CD14-positive monocyte (primary cell): ENCODE results near the gene TUBB1. TPM values are rescaled to one million over a fixed set of nuclear protein-coding genes. Genes with fewer than 3 reads are reported as not detected.

ENCODE experiments used
- DNase-seq, 3 donors: peaks; one replicate each; pipeline ENCODE4 v3.0.0-alpha.2; 2011 to 2022
- H2AFZ ChIP-seq: 2 replicates; pipeline ENCODE4 v1.6.0; 2012; ENCODE audit warnings: mild to moderate bottlenecking, low read depth, low read length, inconsistent platforms; ENCODE audit not compliant: insufficient read depth, poor library complexity, severe bottlenecking
- H3K27ac ChIP-seq, 2 donors: 1 replicate in 1 of 2; 2 replicates in 1 of 2; pipeline ENCODE4 v1.5.1; 2012 to 2013; ENCODE audit warnings: low read length in 2 of 2, control low read depth in 1 of 2, inconsistent platforms in 1 of 2, low read depth in 1 of 2, mild to moderate bottlenecking in 1 of 2
- H3K27me3 ChIP-seq, 2 donors: one replicate each; pipeline versions ENCODE4 v1.6.0 to v1.6.1; 2011 to 2013; ENCODE audit warnings: low read length in 2 of 2; ENCODE audit not compliant: control insufficient read depth in 2 of 2, insufficient read depth in 2 of 2
- H3K36me3 ChIP-seq, 2 donors: replicated peaks in 1 of 2; 1 replicate in 1 of 2; 2 replicates in 1 of 2; pipeline versions ENCODE4 v1.5.1 to v1.6.1; 2012 to 2013; ENCODE audit warnings: low read length in 2 of 2, control low read depth in 1 of 2, inconsistent platforms in 1 of 2, mild to moderate bottlenecking in 1 of 2; ENCODE audit not compliant: insufficient read depth in 2 of 2, control insufficient read depth in 1 of 2
- H3K4me1 ChIP-seq, 2 donors: 1 replicate in 1 of 2; 2 replicates in 1 of 2; pipeline versions ENCODE4 v1.5.1 to v1.6.1; 2012 to 2013; ENCODE audit warnings: low read length in 2 of 2, control low read depth in 1 of 2, inconsistent platforms in 1 of 2, mild to moderate bottlenecking in 1 of 2, moderate library complexity in 1 of 2; ENCODE audit not compliant: insufficient read depth in 2 of 2, control insufficient read depth in 1 of 2
- H3K4me2 ChIP-seq: replicated peaks from 2 replicates; pipeline ENCODE3; 2012; ENCODE audit warnings: low read length, moderate library complexity, mild to moderate bottlenecking; ENCODE audit not compliant: poor library complexity, severe bottlenecking; ENCODE audit errors: extremely low read depth
- H3K4me3 ChIP-seq, 3 experiments: fragments of 200-600 bp in 1 of 3; sonication (generic) in 1 of 3; replicated peaks in 1 of 3; 1 replicate in 2 of 3; 2 replicates in 1 of 3; pipeline ENCODE4 v1.5.1; 2011 to 2013; ENCODE audit warnings: low read length in 3 of 3, mild to moderate bottlenecking in 3 of 3, control low read depth in 2 of 3, low read depth in 2 of 3, inconsistent platforms in 1 of 3, moderate library complexity in 1 of 3
- H3K79me2 ChIP-seq: 2 replicates; pipeline ENCODE4 v1.6.0; 2012; ENCODE audit warnings: mild to moderate bottlenecking, control low read depth, inconsistent platforms, low read length, moderate library complexity; ENCODE audit not compliant: insufficient read depth
- H3K9ac ChIP-seq: 2 replicates; pipeline ENCODE4 v1.6.0; 2017; ENCODE audit warnings: low read length, mild to moderate bottlenecking; ENCODE audit not compliant: insufficient read depth, poor library complexity, severe bottlenecking
- H3K9me3 ChIP-seq, 2 donors: replicated peaks in 1 of 2; 1 replicate in 1 of 2; 2 replicates in 1 of 2; pipeline versions ENCODE4 v1.5.1 to v1.6.1; 2012 to 2013; ENCODE audit warnings: low read length in 2 of 2, control low read depth in 1 of 2; ENCODE audit not compliant: control insufficient read depth in 1 of 2, insufficient read depth in 1 of 2
- H4K20me1 ChIP-seq: 2 replicates; pipeline ENCODE4 v1.6.0; 2012; ENCODE audit warnings: mild to moderate bottlenecking, low read length, control low read depth, moderate library complexity; ENCODE audit not compliant: insufficient read depth
- H3K27ac Mint-ChIP-seq, 7 donors: one replicate each; pipeline ENCODE4 v1.8.0; 2020; ENCODE audit warnings: mild to moderate bottlenecking in 7 of 7, mixed read lengths in 7 of 7, moderate library complexity in 6 of 7, inconsistent platforms in 2 of 7
- H3K27me3 Mint-ChIP-seq, 3 donors: one replicate each; pipeline ENCODE4 v1.8.0; 2021 to 2022; ENCODE audit warnings: low read depth in 3 of 3, mild to moderate bottlenecking in 3 of 3, mixed read lengths in 3 of 3, moderate library complexity in 3 of 3, inconsistent platforms in 1 of 3
- H3K36me3 Mint-ChIP-seq, 2 donors: one replicate each; pipeline ENCODE4 v1.8.0; 2020; ENCODE audit warnings: mixed read lengths in 2 of 2, inconsistent platforms in 1 of 2, mild to moderate bottlenecking in 1 of 2
- H3K4me1 Mint-ChIP-seq: one replicate; pipeline ENCODE4 v1.8.0; 2020; ENCODE audit warnings: mild to moderate bottlenecking, mixed read lengths
- H3K4me3 Mint-ChIP-seq, 2 donors: one replicate each; pipeline ENCODE4 v1.8.0; 2020; ENCODE audit warnings: mild to moderate bottlenecking in 2 of 2, mixed read lengths in 2 of 2, moderate library complexity in 1 of 2
- H3K9me3 Mint-ChIP-seq, 7 donors: one replicate each; pipeline ENCODE4 v1.8.0; 2020 to 2022; ENCODE audit warnings: mixed read lengths in 7 of 7, mild to moderate bottlenecking in 6 of 7, moderate library complexity in 6 of 7, inconsistent platforms in 2 of 7
- whole genome bisulfite sequencing: methylation state at CpG from one replicate; pipeline ENCODE4 v1.1.5; 2013; ENCODE audit warnings: missing lambda C conversion rate; ENCODE audit not compliant: insufficient coverage; 5-methylcytosine and 5-hydroxymethylcytosine counted together
- intact Hi-C, 2 donors: fragments of 100-400 bp; cut with micrococcal nuclease; formaldehyde crosslinking; loops; one replicate each; pipeline versions ENCODE4 v1.15.0 to v1.15.1; 2023
- polyA plus RNA-seq, 3 donors: library from polyadenylated mRNA; depleted of rRNA in 1 of 3; unstranded in 2 of 3; stranded (reverse) in 1 of 3; fragments of 300-500 nt in 2 of 3; fragments of >200 nt in 1 of 3; fragmentation: Illumina TruSeq in 2 of 3; gene quantifications; 1 replicate in 2 of 3; 2 replicates in 1 of 3; pipeline ENCODE4 v1.2.3, GENCODE V29; 2012 to 2021
- TF ChIP-seq, protein P1 (sequence below): fragments of 200-600 bp; IDR thresholded peaks from one replicate; pipeline ENCODE4 v1.8.0; 2022; ENCODE audit warnings: antibody characterized with exemption, mild to moderate bottlenecking

TUBB1 gene
- polyA plus RNA-seq, 3 donors, result 0.09 to 3.1 (median 2.4) TPM

DNA sequence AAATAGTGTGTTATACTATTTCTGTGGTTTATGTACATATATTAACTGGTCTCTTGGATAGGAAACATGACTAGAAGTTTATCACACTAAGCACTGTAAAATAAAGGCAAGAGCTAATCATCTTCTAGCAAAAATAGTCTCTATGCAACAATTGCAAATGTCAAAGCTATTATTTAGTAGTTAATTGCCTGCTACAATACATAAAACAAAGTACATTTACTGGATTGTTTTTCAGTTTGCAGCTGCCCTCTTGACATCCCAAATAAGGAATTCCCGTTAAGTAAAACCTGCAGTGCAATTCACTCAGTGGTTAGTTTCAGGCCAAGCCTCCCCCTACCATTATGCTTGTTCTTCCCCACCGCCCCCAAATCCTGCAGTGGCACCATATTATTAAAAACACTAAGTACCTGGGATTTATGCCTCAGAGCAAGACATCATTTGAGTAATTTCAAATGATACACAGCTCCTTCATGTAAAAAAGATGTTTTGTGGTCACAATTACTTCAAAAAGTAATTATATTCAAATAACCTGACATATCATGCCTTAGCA lies 14.5 kb downstream of the TUBB1 start:
- Mint-ChIP-seq H3K4me3 (no peak overlapping the region), H3K27ac (no peak overlapping the region), H3K27me3 (peaks cover 0 to 2% (median 0%) of the 10 kb centered on the region in 3 donors), H3K4me1 (peaks cover 33% of the 10 kb centered on the region), H3K36me3 (peaks cover 63% of the 10 kb centered on the region in 2 donors), H3K9me3 (no peaks in the 10 kb centered on the region)
- no peak overlapping the region for H3K9ac ChIP-seq
- no peak overlapping the region for H3K4me2 ChIP-seq
- H3K9me3 ChIP-seq, result no peaks in the 10 kb centered on the region
- H3K4me3 ChIP-seq, result no peak overlapping the region
- H2AFZ ChIP-seq, result no peak overlapping the region
- H3K27me3 ChIP-seq, result no peaks in the 10 kb centered on the region
- WGBS, result 100% methylated on average over 2 of the region's 2 CpGs
- H3K79me2 ChIP-seq, result peaks cover 53% of the 10 kb centered on the region
- H3K27ac ChIP-seq, result no peak overlapping the region
- peaks cover 52 to 67% of the 10 kb centered on the region in 2 donors for H3K36me3 ChIP-seq
- peaks cover 22 to 38% of the 10 kb centered on the region in 2 donors for H3K4me1 ChIP-seq
- intact Hi-C loops, result loop anchor here (2.0 to 10.0 kb wide), 5 partner anchors 25 to 141 kb away; partner anchors contain the start of gene NELFCD (in 1 of the 2)
- DNase-seq, result no peak
- TF ChIP-seq, protein P1, sequence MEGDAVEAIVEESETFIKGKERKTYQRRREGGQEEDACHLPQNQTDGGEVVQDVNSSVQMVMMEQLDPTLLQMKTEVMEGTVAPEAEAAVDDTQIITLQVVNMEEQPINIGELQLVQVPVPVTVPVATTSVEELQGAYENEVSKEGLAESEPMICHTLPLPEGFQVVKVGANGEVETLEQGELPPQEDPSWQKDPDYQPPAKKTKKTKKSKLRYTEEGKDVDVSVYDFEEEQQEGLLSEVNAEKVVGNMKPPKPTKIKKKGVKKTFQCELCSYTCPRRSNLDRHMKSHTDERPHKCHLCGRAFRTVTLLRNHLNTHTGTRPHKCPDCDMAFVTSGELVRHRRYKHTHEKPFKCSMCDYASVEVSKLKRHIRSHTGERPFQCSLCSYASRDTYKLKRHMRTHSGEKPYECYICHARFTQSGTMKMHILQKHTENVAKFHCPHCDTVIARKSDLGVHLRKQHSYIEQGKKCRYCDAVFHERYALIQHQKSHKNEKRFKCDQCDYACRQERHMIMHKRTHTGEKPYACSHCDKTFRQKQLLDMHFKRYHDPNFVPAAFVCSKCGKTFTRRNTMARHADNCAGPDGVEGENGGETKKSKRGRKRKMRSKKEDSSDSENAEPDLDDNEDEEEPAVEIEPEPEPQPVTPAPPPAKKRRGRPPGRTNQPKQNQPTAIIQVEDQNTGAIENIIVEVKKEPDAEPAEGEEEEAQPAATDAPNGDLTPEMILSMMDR, result no peak
- peaks cover 42% of the 10 kb centered on the region for H4K20me1 ChIP-seq

DNA sequence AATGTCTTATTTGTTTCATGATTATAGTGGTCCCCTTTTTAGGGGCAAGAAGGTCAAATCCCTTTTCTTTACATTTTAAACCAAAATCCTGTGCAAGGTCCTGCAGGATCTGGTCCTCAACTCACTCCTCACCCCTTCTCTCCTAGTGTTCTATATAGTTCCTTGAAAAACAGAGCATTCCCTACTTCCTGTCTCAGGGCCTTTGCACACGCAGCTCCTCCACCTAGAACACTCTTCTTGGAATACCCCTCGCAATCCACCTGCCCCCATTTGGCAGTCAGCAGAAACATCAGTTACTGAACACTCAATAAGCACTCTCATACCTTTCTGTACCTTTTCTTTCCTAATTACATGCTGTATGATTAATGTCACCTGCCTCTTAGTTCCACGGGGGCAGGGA lies 16.2 kb downstream of the TUBB1 start:
- intact Hi-C loops, result loop anchor here (10.0 kb wide), 2 partner anchors 51 to 141 kb away; partner anchors contain the start of gene NELFCD (in 1 of the 2)
- Mint-ChIP-seq H3K27ac (no peak overlapping the region), H3K27me3 (peaks cover 0 to 2% (median 0%) of the 10 kb centered on the region in 3 donors), H3K4me3 (no peak overlapping the region), H3K36me3 (peaks cover 49 to 52% of the 10 kb centered on the region in 2 donors), H3K9me3 (no peaks in the 10 kb centered on the region), H3K4me1 (peaks cover 27% of the 10 kb centered on the region)
- Histone ChIP-seq H3K4me1 (peaks cover 14 to 25% of the 10 kb centered on the region in 2 donors), H3K4me3 (no peak overlapping the region), H3K27me3 (no peaks in the 10 kb centered on the region), H3K36me3 (peaks cover 37 to 57% of the 10 kb centered on the region in 2 donors), H2AFZ (no peak overlapping the region), H3K79me2 (peaks cover 53% of the 10 kb centered on the region), H3K27ac (no peak overlapping the region), H3K4me2 (no peak overlapping the region), H3K9ac (no peak overlapping the region), H3K9me3 (no peaks in the 10 kb centered on the region), H4K20me1 (peaks cover 39% of the 10 kb centered on the region)
- TF ChIP-seq, protein P1, result no peak
- no peak for DNase-seq
- WGBS, result 97% methylated on average over 2 of the region's 3 CpGs
